Measurements from ENCODE around the gene STX18. TPM values are rescaled to one million over a fixed set of nuclear protein-coding genes. Genes with fewer than 3 reads are reported as not detected.

Gene STX18
- total and polyA plus RNA-seq, 2 experiments from 2014 or later: 15.9 to 18.1 TPM

DNA sequence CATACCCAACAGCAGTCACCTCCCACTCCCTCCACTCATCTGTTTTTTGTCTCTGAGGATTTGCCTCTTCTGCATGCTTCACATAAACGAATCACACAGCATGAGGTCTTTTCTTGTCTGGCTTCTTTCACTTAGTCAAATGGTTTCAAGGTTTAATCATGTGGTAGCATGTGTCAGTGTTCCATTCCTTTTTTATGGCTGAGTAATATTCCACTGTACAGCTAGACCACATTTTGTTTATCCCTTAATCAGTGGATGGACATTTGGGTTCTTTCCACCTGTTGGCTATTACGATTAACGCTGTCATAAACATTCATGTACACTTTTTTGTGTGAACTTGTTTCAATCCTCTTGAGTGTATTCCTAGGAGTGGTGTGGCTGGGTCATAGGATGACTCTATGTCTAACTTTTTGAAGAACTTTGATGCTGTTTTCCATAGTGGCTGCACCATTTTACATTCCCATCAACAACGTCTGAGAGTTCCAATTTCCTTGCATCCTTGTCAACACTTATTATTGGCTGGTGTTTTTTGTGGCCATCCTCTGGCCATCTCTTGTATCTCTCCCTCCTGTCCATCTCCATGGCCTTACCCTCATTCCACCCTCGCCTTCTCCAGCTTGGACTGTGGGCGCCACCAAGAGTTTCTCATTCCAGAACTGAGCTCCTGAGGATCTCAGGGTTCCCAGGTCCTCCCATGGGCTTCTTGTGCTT lies 167.3 kb downstream of the STX18 start (continued):
- TF ChIP-seq, protein P1, sequence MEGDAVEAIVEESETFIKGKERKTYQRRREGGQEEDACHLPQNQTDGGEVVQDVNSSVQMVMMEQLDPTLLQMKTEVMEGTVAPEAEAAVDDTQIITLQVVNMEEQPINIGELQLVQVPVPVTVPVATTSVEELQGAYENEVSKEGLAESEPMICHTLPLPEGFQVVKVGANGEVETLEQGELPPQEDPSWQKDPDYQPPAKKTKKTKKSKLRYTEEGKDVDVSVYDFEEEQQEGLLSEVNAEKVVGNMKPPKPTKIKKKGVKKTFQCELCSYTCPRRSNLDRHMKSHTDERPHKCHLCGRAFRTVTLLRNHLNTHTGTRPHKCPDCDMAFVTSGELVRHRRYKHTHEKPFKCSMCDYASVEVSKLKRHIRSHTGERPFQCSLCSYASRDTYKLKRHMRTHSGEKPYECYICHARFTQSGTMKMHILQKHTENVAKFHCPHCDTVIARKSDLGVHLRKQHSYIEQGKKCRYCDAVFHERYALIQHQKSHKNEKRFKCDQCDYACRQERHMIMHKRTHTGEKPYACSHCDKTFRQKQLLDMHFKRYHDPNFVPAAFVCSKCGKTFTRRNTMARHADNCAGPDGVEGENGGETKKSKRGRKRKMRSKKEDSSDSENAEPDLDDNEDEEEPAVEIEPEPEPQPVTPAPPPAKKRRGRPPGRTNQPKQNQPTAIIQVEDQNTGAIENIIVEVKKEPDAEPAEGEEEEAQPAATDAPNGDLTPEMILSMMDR (conservative IDR thresholded peaks at IDR 0.05; ENCODE audit: low read depth in 2 of 2): no peak

Other genes with a start within 250 kb of the STX18 start
- gene NSG1, start 154.9 kb downstream of the STX18 start, total RNA-seq (2014; rRNA removed; shearing (Covaris generic)): 28.7 and 34.5 TPM in 2 replicates
- 16.5 and 17.4 TPM in 2 replicates for gene NSG1, start 154.9 kb downstream of the STX18 start, polyA plus RNA-seq (2016; fragmentation: Nextera tagmentation; extraction: Ambion mirVana)